CD8-positive, alpha-beta memory T cell (primary cell): ENCODE measurements around the gene PPP1R3F. TPM values are rescaled to one million over a fixed set of nuclear protein-coding genes. Genes with fewer than 3 reads are reported as not detected.
A peak's percentile ranks its signal among the peaks of the same experiment; 100 is the strongest.

Experiments used
- CTCF ChIA-PET: fragments of 350-600 bp; sonication (Branson Sonifier 250); formaldehyde crosslinking; loops from one replicate; lab custom pipeline; 2021; ENCODE audit warnings: antibody characterized with exemption; lab: Charles Lee
- POLR2A ChIA-PET: fragments of 350-600 bp; sonication (Branson Sonifier 250); formaldehyde crosslinking; loops from one replicate; lab custom pipeline; 2021; ENCODE audit warnings: antibody characterized with exemption; lab: Charles Lee
- DNase-seq, 5 donors: peaks; one replicate each; pipeline versions ENCODE4 v3.0.0 to v3.0.0-alpha.2; 2020 to 2022; ENCODE audit warnings: mixed read lengths in 1 of 5
- H3K27ac ChIP-seq: one replicate; pipeline ENCODE4 v1.7.0; 2013; ENCODE audit warnings: low read depth, mild to moderate bottlenecking, low read length, moderate library complexity
- H3K27me3 ChIP-seq: 2 replicates; pipeline ENCODE4 v1.7.0; 2013; ENCODE audit warnings: low read length, mild to moderate bottlenecking; ENCODE audit not compliant: insufficient read depth, poor library complexity, severe bottlenecking
- H3K36me3 ChIP-seq: 2 replicates; pipeline ENCODE4 v1.7.0; 2013; ENCODE audit warnings: mild to moderate bottlenecking, low read length, moderate library complexity; ENCODE audit not compliant: insufficient read depth
- H3K4me1 ChIP-seq: 2 replicates; pipeline ENCODE4 v1.7.0; 2013; ENCODE audit warnings: mild to moderate bottlenecking, low read length, moderate library complexity; ENCODE audit not compliant: insufficient read depth
- H3K4me3 ChIP-seq: 2 replicates; pipeline ENCODE4 v1.7.0; 2013; ENCODE audit warnings: mild to moderate bottlenecking, low read length
- H3K9me3 ChIP-seq: 2 replicates; pipeline ENCODE4 v1.7.0; 2013; ENCODE audit warnings: mild to moderate bottlenecking, low read length
- H3K27ac Mint-ChIP-seq, 8 donors: one replicate each; pipeline ENCODE4 v1.8.0; 2020 to 2021; ENCODE audit warnings: mixed read lengths in 8 of 8, mild to moderate bottlenecking in 6 of 8, inconsistent platforms in 3 of 8, moderate library complexity in 3 of 8
- H3K27me3 Mint-ChIP-seq, 2 donors: one replicate each; pipeline ENCODE4 v1.8.0; 2020 to 2021; ENCODE audit warnings: mixed read lengths in 2 of 2, mild to moderate bottlenecking in 1 of 2, moderate library complexity in 1 of 2
- H3K36me3 Mint-ChIP-seq, 3 donors: one replicate each; pipeline ENCODE4 v1.8.0; 2020 to 2021; ENCODE audit warnings: mixed read lengths in 3 of 3, inconsistent platforms in 1 of 3, mild to moderate bottlenecking in 1 of 3
- H3K4me1 Mint-ChIP-seq, 3 donors: one replicate each; pipeline ENCODE4 v1.8.0; 2020 to 2021; ENCODE audit warnings: mixed read lengths in 3 of 3, inconsistent platforms in 1 of 3, mild to moderate bottlenecking in 1 of 3
- H3K4me3 Mint-ChIP-seq, 7 donors: one replicate each; pipeline ENCODE4 v1.8.0; 2020 to 2021; ENCODE audit warnings: mixed read lengths in 7 of 7, mild to moderate bottlenecking in 6 of 7, moderate library complexity in 4 of 7, inconsistent platforms in 2 of 7
- H3K9me3 Mint-ChIP-seq, 5 donors: one replicate each; pipeline ENCODE4 v1.8.0; 2020 to 2022; ENCODE audit warnings: mixed read lengths in 5 of 5, mild to moderate bottlenecking in 3 of 5, moderate library complexity in 2 of 5, inconsistent platforms in 1 of 5
- polyA plus RNA-seq: library from polyadenylated mRNA; unstranded; fragments of 300-500 nt; fragmentation: Illumina TruSeq; gene quantifications from one replicate; pipeline ENCODE4 v1.2.3, GENCODE V29; 2021
- total RNA-seq, 2 experiments: library from RNA; stranded (reverse); gene quantifications; one replicate each; pipeline ENCODE4 v1.2.3, GENCODE V29; 2021

Gene PPP1R3F
- total and polyA plus RNA-seq, 3 experiments from 2014 or later: 4.5 to 8.1 (median 6.0) TPM

DNA sequence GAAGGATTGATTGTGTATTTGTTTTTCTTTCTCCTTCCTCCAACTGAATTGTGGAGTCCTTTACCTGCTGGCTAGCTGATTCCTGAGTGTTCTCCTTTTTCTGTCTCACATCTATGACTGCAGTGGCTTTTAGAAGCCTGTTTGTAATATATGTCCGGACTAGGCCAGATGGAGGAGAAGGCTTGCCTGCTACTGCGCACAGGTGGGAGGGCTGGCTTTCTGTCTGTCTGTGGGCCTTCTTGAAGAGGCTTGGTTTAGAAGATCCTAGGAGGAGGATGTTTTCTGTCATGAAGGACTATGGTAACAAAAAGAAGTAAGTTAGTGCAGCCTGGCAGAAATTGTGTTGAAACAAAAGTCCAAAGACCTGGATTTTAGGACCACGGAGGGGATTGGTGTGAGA lies 8.5 kb downstream of the PPP1R3F start:
- Histone ChIP-seq H3K4me3 (no peak overlapping the region), H3K4me1 (peaks cover 72% of the 10 kb centered on the region), H3K27ac (no peak overlapping the region), H3K9me3 (no peaks in the 10 kb centered on the region), H3K27me3 (no peaks in the 10 kb centered on the region), H3K36me3 (no peaks in the 10 kb centered on the region)
- Mint-ChIP-seq H3K4me1 (peaks cover 61 to 86% (median 72%) of the 10 kb centered on the region in 3 donors), H3K9me3 (peaks cover 0 to 1% (median 0%) of the 10 kb centered on the region in 5 donors), H3K4me3 (peak overlapping the region in 5 of 7 donors; percentile 34 to 66 (median 37)), H3K27ac (peak overlapping the region; percentile 48 to 90 (median 78)), H3K36me3 (peaks cover 0 to 6% (median 0%) of the 10 kb centered on the region in 3 donors), H3K27me3 (peaks cover 0 to 9% of the 10 kb centered on the region in 2 donors)
- DNase-seq: no peak
- CTCF ChIA-PET: no interaction called here
- POLR2A ChIA-PET: no interaction called here

DNA sequence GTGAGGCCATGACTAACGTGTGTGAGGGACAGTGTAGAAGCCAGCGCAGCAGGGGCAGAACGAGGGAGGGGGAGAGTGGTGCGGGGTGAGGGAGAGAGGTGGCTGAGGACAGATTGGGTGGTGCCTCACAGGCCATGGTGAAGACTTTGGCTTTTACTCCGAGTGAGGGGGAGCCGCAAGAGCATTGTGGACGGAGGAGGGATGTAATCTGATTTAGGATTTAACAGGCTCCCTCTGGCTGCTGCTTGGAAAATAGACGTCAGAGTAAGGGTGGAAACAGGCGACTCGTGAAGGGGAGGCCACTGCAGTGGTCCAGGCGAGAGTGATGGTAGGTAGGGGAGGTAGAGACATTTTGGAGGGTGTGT lies 13.0 kb downstream of the PPP1R3F start:
- H3K4me1 ChIP-seq: peaks cover 31% of the 10 kb centered on the region
- peaks cover 24 to 51% (median 33%) of the 10 kb centered on the region in 3 donors for H3K4me1 Mint-ChIP-seq
- H3K27ac ChIP-seq: no peak overlapping the region
- ChIA-PET CTCF (no interaction called here), POLR2A (no interaction called here)
- H3K36me3 ChIP-seq: no peaks in the 10 kb centered on the region
- peaks cover 0 to 1% (median 0%) of the 10 kb centered on the region in 5 donors for H3K9me3 Mint-ChIP-seq
- no peaks in the 10 kb centered on the region for H3K9me3 ChIP-seq
- H3K27ac Mint-ChIP-seq: peak overlapping the region in 4 of 8 donors; percentile 14 to 58 (median 44)
- H3K4me3 Mint-ChIP-seq: no peak overlapping the region
- no peak overlapping the region for H3K4me3 ChIP-seq
- H3K27me3 Mint-ChIP-seq: peaks cover 0 to 10% of the 10 kb centered on the region in 2 donors
- peaks cover 0 to 7% (median 0%) of the 10 kb centered on the region in 3 donors for H3K36me3 Mint-ChIP-seq
- H3K27me3 ChIP-seq: no peaks in the 10 kb centered on the region
- DNase-seq: no peak

DNA sequence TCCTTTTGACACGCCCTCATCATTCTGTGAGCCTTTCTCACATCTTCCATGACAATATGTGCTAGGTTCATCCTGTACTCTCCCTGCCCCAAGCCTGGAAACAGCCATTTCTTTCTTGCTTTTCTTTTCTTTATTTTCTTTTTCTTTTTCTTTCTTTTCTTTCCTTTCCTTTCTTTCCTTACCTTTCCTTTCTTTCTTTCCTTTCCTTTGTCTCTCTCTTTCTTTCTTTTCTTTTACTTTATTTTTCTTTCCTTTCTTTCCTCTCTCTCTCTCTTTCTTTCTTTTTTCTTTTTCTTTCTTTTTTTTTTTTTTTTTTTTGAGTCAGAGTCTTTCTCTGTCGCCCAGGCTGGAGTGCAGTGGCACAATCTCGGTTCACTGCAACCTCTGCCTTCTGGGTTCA lies 14.6 kb downstream of the PPP1R3F start:
- DNase-seq: no peak
- Histone ChIP-seq H3K27me3 (no peaks in the 10 kb centered on the region), H3K4me1 (peaks cover 24% of the 10 kb centered on the region), H3K27ac (no peak overlapping the region), H3K36me3 (no peaks in the 10 kb centered on the region), H3K9me3 (no peaks in the 10 kb centered on the region), H3K4me3 (no peak overlapping the region)
- no peak overlapping the region for H3K4me3 Mint-ChIP-seq
- H3K9me3 Mint-ChIP-seq: peaks cover 0 to 1% (median 0%) of the 10 kb centered on the region in 5 donors
- peaks cover 15 to 50% (median 28%) of the 10 kb centered on the region in 3 donors for H3K4me1 Mint-ChIP-seq
- H3K27me3 Mint-ChIP-seq: peaks cover 0 to 10% of the 10 kb centered on the region in 2 donors
- peaks cover 0 to 7% (median 0%) of the 10 kb centered on the region in 3 donors for H3K36me3 Mint-ChIP-seq
- ChIA-PET CTCF (no interaction called here), POLR2A (interaction anchor here (0.6 kb wide), 1 partner anchor 636 kb away, joined by 6 read pairs; no protein-coding TSS in a partner anchor)
- no peak overlapping the region for H3K27ac Mint-ChIP-seq

DNA sequence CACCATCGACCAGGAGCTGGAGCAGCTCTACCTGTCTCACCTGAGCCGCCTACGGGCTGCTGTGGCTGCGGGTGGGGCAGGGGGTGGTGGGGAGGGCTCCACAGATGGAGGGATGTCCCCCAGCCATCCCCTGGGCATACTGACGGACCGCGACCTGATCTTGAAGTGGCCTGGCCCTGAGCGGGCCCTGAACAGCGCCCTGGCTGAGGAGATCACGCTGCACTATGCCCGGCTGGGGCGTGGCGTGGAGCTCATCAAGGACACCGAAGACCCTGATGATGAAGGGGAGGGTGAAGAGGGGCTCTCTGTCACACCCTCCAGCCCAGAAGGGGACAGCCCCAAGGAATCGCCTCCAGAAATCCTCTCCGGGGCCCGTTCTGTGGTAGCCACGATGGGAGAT lies 16.5 kb downstream of the PPP1R3F start:
- Histone ChIP-seq H3K4me3 (no peak overlapping the region), H3K27me3 (no peaks in the 10 kb centered on the region), H3K27ac (no peak overlapping the region), H3K4me1 (peaks cover 15% of the 10 kb centered on the region), H3K9me3 (no peaks in the 10 kb centered on the region), H3K36me3 (no peaks in the 10 kb centered on the region)
- no peak for DNase-seq
- CTCF ChIA-PET: no interaction called here
- POLR2A ChIA-PET: no interaction called here
- no peak overlapping the region for H3K4me3 Mint-ChIP-seq
- H3K4me1 Mint-ChIP-seq: peaks cover 13 to 40% (median 22%) of the 10 kb centered on the region in 3 donors
- H3K27ac Mint-ChIP-seq: no peak overlapping the region
- peaks cover 0 to 1% (median 0%) of the 10 kb centered on the region in 5 donors for H3K9me3 Mint-ChIP-seq
- H3K27me3 Mint-ChIP-seq: peaks cover 0 to 7% of the 10 kb centered on the region in 2 donors
- peaks cover 0 to 7% (median 0%) of the 10 kb centered on the region in 3 donors for H3K36me3 Mint-ChIP-seq

DNA sequence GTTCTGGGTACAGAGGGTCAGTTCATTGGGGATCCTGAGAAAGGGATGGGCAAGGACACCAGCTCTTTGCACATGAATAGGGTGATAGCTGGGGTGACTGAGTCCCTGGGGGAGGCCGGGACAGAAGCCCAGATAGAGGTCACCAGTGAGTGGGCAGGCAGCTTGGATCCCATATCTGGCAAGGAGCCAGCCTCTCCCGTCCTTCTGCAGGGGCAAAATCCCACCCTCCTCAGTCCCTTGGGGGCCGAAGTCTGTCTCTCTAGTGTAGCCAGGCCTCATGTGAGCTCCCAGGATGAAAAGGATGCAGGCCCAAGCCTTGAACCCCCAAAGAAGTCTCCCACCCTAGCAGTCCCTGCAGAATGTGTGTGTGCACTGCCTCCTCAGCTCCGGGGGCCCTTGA lies 17.0 kb downstream of the PPP1R3F start:
- peaks cover 0 to 1% (median 0%) of the 10 kb centered on the region in 5 donors for H3K9me3 Mint-ChIP-seq
- Histone ChIP-seq H3K27me3 (no peaks in the 10 kb centered on the region), H3K36me3 (no peaks in the 10 kb centered on the region), H3K4me1 (peaks cover 15% of the 10 kb centered on the region), H3K4me3 (no peak overlapping the region), H3K9me3 (no peaks in the 10 kb centered on the region), H3K27ac (no peak overlapping the region)
- DNase-seq: no peak
- H3K36me3 Mint-ChIP-seq: peaks cover 0 to 7% (median 0%) of the 10 kb centered on the region in 3 donors
- peaks cover 0 to 9% of the 10 kb centered on the region in 2 donors for H3K27me3 Mint-ChIP-seq
- no peak overlapping the region for H3K4me3 Mint-ChIP-seq
- ChIA-PET CTCF (no interaction called here), POLR2A (no interaction called here)
- H3K4me1 Mint-ChIP-seq: peaks cover 13 to 40% (median 22%) of the 10 kb centered on the region in 3 donors
- H3K27ac Mint-ChIP-seq: no peak overlapping the region

DNA sequence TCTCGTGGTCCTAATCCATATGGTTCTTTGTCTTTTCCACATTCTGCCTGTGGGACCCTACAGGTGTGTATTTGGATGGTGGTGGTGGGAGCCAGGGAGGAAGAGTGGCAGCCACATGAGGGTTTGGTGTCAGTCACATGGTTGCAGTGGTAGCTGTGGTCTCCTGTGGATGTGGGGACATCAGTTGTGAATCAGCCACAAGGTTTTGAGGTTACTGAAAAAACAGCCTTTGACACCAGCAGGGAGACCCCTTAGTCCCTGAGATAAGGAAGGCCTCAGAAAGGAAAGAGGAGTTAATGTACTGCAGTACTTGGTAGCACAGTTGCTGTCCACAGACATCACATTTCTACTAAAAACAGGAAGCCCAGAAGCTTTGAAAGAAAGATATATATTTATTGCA lies 18.1 kb downstream of the PPP1R3F start:
- ChIA-PET CTCF (no interaction called here), POLR2A (no interaction called here)
- H3K27me3 ChIP-seq: no peaks in the 10 kb centered on the region
- H3K4me3 Mint-ChIP-seq: no peak overlapping the region
- H3K36me3 Mint-ChIP-seq: peaks cover 0 to 4% (median 0%) of the 10 kb centered on the region in 3 donors
- peaks cover 0 to 7% of the 10 kb centered on the region in 2 donors for H3K27me3 Mint-ChIP-seq
- no peak overlapping the region for H3K4me3 ChIP-seq
- peaks cover 18% of the 10 kb centered on the region for H3K4me1 ChIP-seq
- no peaks in the 10 kb centered on the region for H3K9me3 Mint-ChIP-seq
- peaks cover 17 to 40% (median 25%) of the 10 kb centered on the region in 3 donors for H3K4me1 Mint-ChIP-seq
- H3K36me3 ChIP-seq: no peaks in the 10 kb centered on the region
- H3K9me3 ChIP-seq: no peaks in the 10 kb centered on the region
- peak overlapping the region in 1 of 8 donors; percentile 50 for H3K27ac Mint-ChIP-seq
- no peak overlapping the region for H3K27ac ChIP-seq
- DNase-seq: no peak

DNA sequence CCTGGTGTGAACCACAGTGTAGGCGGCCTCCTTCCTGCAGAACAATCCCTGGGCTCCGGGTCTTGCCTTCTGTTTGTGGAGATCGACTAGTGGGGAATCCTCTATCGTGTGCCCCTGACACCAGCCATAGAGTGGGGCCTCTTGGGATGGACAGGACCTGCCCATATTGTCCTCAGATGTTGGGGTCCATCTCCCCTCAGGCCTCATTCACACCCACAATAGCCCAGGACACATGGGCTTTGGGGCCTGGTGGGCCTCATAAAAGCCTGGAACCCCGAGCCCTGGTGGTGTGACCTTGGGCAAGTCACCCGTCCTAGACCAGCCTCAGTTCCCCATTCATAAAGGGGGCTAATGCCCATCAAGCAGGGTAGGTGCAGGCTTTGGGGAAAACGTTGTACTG lies 20.6 kb downstream of the PPP1R3F start:
- H3K36me3 Mint-ChIP-seq: peaks cover 0 to 4% (median 0%) of the 10 kb centered on the region in 3 donors
- ChIA-PET CTCF (no interaction called here), POLR2A (no interaction called here)
- Histone ChIP-seq H3K27me3 (no peaks in the 10 kb centered on the region), H3K9me3 (no peaks in the 10 kb centered on the region), H3K36me3 (no peaks in the 10 kb centered on the region), H3K4me1 (peaks cover 19% of the 10 kb centered on the region), H3K4me3 (no peak overlapping the region), H3K27ac (no peak overlapping the region)
- H3K27ac Mint-ChIP-seq: no peak overlapping the region
- H3K27me3 Mint-ChIP-seq: peaks cover 0 to 5% of the 10 kb centered on the region in 2 donors
- H3K9me3 Mint-ChIP-seq: no peaks in the 10 kb centered on the region
- H3K4me3 Mint-ChIP-seq: no peak overlapping the region
- peaks cover 17 to 40% (median 25%) of the 10 kb centered on the region in 3 donors for H3K4me1 Mint-ChIP-seq
- DNase-seq: no peak

DNA sequence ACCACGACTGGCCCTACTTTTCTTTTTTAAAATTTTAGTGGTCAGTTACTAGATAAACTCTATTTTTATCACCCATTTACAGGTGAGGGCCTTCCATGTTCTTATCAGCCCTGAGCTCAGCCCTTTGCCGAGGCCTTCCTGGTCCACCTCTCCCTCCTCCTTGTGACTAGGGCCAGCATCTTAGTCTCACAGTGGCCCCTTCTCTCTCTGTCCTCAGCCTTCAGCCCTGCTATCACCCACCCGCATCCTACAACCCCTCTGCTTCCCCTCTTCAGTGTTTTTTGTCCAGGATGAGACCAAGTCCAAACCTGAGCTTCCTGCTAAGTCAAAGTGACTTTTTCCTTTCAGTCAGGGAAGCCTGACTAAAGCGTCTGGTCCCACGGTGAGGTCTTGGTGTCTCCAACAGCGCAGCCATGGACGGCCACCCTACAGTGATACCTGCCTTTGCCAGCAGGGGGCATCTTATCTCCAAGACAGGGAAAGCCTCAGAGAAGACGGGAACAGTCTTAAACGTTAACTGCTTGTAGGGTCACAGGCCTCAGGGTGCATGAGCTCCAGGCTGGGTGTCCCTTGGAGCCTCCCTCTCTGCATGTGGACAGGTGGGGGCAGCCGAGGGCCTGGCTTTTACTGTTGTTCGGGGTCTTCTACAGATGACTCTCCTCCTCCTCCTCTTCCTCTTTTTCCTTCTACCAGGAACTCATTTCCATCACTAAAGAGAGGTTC lies 22.2 kb downstream of the PPP1R3F start:
- peak; percentile 40 to 80 (median 49) for DNase-seq
- Histone ChIP-seq H3K27me3 (no peaks in the 10 kb centered on the region), H3K27ac (no peak overlapping the region), H3K36me3 (no peaks in the 10 kb centered on the region), H3K4me1 (peaks cover 19% of the 10 kb centered on the region), H3K9me3 (no peaks in the 10 kb centered on the region), H3K4me3 (no peak overlapping the region)
- no peaks in the 10 kb centered on the region for H3K36me3 Mint-ChIP-seq
- peaks cover 17 to 48% (median 25%) of the 10 kb centered on the region in 3 donors for H3K4me1 Mint-ChIP-seq
- H3K9me3 Mint-ChIP-seq: no peaks in the 10 kb centered on the region
- H3K4me3 Mint-ChIP-seq: peak overlapping the region in 2 of 7 donors; percentile 14 to 37
- peak overlapping the region in 2 of 8 donors; percentile 70 to 96 for H3K27ac Mint-ChIP-seq
- ChIA-PET POLR2A (no interaction called here), CTCF (interaction anchor here (1.0 to 1.2 kb wide), 3 partner anchors 16 to 44 kb away, joined by 3 to 4 read pairs (median 4); no protein-coding TSS in a partner anchor)
- H3K27me3 Mint-ChIP-seq: peaks cover 0 to 10% of the 10 kb centered on the region in 2 donors
